HG02571 (cell line): ENCODE data around the gene EFCAB12.
"Not testable (repeated sequence)": the region's sequence is repeated elsewhere in the genome, so short reads cannot be mapped to it uniquely, and the experiment has no call there.

Source experiments
- ATAC-seq: cut with Tn5 transposase; IDR thresholded peaks from one replicate; pipeline ENCODE4 v1.9.1; 2021; ENCODE audit warnings: mild to moderate bottlenecking, moderate library complexity; ENCODE audit not compliant: unreplicated experiment

EFCAB12 gene

DNA sequence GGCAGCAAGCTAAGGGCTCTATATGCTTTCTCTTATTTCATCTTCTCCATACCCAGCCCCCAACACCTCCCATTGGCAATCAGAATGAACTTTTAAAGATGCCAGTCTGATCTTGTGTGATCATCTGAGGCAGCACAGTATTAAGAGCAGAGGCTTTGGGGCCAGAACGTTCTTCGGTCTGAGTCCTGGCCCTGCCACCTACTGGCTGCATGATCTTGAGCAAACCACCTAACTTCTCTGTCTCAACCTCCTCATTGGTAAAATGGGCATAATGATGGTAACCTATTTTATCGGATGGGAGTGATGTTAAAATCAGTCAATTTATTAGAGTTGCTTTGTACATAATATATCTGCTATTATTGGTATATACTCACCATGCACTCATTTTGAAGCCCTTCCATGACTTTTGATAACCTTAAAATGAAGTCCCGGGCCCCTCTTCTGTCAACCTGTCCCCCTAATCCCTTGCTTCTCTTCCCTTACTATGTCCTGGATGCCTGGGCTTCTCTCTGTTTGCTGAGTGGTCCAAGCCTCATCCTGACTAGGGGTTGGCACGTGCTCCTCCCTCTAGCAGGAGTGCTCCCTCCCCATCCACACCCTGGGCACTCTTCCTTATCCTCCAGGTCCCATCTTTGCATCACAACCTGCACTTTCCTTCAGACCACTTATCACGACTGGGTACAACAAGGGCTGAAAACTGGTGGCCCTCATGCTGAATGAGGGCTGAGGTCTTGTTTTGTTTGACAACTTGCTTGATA lies 6.3 kb downstream of the EFCAB12 start:
- ATAC-seq = no peak

DNA sequence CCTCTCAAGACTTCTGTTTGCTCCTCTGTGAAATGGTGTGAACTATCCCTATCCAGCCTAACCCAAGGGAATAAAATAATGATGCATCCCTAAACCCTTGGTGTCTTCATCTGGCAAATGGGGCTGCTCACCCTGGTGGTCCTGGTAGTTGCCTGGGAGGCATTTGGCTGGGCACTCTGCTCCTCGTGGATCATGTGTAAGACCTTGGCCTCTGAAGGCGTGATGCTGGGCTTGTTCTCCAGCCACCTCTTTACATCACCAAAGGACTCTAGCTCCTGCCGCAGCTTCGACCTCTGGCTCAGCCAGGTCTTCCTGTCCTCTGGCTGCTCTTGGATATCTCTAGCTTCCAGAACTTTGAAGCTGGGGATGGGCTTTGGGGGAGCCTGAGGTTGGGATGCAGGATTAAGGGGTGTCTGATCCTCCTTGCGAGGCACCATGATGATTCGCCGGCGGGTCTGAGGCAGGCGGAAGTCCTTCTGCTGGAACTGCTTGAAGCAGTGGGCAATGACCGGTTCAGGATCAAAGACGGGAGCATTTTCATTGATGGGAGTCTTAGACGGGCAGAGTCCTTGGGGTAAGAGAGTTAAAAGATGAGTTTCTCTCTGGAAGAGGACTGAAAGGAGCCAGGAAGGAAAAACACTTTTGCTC lies 7.1 kb downstream of the EFCAB12 start:
- ATAC-seq = no peak

DNA sequence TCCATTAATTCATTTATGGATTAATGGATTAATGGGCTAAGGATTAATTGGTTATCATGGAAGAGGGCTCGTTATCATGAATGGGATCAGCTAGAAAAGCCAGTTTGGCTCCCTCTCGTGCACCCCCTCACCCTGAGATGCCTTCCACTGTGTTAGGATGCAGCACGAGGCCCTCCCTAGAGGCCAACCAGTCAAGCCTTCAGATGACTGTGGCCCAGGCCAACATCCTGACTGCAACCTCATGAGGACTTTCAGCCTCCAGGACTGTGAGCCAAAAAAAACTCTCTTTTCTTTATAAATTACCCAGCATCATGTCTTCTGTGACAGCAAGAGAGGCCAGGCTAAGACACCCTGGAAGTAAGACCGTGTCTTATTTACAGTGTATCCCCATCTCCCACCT lies 9.0 kb downstream of the EFCAB12 start:
- no peak for ATAC-seq

DNA sequence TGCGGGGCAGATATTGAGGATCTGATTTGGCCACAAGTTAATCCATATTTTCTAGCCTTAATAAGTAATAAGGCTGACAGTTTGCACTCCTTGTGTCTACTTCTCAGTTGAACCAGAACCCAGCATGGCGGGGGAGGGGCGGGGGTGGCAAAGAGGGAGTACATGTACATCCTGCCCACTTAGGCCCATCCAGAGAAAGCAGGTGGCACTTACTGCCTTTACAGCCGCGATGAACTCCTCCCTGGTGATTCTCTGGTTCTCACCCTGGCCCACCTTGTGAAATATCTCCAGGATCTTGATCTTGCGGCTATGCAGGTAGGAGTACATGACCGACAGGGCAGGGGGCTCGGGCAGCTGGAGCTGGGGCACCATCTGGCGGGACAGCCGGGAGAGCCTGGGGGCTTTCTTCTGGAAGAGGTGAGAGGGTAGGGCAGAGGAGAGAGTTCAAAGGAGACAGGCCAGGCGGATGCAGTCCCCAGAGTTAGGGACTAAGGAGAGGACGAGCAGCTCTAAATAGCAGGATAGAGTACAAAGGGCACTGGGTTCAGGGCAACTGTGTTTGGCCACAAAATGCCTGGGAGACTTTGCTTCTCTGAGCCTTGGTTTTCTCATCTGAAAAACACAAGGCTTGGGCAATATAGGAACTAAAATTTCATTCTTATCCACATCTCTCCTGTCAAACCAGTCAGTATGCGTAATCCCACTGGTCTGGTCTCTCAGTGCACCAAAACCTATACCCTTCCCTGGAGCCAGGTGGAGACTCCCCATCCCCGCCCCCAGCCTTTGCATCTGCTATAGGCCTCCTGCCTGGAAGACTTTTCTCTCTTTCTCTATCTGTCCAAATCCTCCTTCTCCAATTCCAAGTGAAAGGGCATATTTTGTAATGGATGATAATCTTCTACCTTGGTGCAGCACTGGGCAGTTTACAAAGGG lies 10.1 kb downstream of the EFCAB12 start:
- ATAC-seq = no peak

DNA sequence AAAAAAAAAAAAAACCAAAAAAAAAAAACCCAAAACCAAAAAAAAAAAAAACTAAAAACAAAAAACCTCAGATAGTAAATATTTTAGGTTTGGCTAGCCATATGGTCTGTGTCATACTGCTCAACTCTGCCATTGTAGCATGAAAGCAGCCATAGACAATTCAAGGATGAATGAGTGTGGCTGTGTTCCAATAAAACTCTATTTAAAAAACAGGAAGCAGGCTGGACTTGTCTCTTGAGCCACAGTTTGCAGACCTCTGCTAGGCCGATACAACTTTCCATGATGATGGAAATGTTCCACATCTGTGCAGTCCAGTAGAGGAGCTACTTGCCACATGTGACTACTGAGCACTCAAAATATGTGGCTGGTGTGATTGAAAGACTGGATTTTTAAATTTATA lies 11.1 kb downstream of the EFCAB12 start:
- ATAC-seq = no peak

DNA sequence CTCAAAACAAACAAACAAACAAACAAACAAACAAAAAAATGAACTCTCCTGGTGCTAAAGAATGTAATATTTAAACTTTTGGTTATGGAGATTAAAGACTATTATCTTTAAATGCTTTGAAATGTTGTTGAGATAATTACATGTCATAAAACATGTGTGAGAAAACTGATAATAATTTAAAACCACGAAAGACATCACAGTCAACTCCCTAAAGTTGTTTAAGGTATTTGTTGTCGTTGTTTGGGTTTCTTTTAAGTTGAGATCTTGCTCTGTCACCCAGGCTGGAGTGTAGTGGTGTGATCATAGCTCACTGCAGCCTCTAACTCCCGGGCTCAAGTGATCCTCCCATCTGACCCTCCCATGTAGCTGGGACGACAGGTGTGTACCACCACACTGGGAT lies 12.0 kb downstream of the EFCAB12 start:
- ATAC-seq = no peak

DNA sequence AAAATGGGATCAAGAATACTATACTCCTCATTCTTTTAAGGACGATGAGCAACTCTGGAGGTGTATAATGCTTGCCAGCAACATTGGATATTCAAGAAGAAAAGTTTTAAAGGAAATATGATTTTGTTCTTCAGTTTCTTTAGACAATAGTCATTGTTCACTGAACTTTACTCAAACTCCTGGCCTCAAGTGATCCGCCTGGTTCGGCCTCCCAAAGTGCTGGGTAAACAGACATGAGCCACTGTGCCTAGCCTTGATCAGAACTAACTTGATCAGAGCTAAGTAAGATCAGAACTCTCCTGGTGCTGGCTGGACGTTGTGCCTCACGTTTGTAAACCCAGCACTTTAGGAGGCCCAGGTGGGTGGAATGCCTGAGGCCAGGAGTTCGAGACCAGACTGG lies 12.6 kb downstream of the EFCAB12 start:
- no peak for ATAC-seq

DNA sequence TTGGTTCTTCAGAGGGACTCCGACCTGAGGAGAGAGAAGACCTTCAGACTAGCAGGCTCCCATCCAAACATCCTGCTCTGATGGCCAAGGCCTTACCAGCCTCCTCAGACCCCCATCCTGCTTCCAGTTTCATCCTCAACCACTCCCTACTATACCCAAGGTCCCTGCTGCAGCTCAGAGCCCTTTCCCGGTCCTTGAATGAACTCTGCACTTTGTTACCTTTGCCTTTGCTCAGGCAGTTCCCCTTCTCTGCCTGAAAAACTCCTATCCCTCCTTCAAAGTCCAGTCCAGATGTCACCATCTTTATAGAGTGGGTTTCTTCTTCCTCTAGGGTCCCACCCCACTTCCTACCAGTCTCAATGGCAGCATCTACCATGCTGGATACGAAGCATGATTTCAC lies 13.1 kb downstream of the EFCAB12 start:
- no peak for ATAC-seq

DNA sequence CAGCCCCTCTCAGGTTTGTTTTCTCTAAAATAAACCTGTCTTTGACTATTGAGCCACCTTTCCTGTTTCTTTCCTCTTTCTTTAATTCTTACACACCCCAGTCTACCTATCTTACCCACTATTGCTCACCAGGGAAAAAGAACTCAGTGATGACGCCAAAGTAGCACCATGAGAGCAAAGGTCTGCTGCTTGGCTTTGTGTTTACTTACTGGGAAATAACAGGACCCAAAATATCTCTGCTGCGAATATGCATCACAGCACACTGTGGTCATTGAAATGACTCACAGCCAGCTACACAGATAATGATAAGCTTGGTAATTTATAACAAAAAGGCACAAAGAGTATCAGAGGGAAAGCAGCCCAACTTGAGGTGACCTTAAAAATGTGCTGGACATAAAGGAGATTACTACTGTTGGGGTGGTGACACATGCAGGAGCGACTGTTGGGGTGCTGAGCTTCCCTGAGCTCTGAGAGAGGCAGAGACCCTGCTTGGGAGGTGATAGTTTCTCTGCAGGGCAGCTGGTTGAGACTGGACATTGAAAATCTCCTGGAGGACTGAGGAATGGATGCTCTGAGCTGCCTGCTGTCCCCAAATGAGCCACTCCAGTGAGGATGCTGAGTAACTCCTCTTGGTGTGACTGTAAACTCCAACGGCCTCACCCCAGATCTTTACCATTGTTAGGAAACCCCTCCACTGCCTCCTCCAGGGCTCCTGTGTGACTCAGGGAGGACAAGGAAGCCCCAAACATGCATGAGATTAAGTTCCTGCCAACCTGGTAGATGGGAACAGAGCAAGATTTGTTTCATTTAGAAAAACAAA lies 14.5 kb downstream of the EFCAB12 start:
- ATAC-seq = peak; percentile 60

DNA sequence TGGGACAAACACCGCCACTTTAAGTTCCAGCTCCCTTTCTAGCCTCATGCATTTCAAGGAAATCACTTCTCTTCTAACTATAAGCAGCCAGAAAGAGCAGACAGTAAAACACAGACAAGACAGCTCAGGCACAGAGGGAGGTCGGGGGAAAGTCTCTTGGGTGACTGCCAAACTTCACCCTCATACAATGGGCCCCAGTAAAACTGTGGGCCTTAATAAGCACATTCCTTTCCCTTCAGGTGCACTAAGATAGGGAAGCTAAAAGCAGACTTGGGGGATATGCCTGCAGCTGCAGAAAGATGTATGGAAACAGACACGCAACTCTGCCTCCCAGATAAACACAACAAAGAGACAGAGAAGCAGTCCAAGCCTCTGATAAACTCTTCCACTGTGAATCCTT lies 15.2 kb downstream of the EFCAB12 start:
- ATAC-seq = not testable (repeated sequence)

DNA sequence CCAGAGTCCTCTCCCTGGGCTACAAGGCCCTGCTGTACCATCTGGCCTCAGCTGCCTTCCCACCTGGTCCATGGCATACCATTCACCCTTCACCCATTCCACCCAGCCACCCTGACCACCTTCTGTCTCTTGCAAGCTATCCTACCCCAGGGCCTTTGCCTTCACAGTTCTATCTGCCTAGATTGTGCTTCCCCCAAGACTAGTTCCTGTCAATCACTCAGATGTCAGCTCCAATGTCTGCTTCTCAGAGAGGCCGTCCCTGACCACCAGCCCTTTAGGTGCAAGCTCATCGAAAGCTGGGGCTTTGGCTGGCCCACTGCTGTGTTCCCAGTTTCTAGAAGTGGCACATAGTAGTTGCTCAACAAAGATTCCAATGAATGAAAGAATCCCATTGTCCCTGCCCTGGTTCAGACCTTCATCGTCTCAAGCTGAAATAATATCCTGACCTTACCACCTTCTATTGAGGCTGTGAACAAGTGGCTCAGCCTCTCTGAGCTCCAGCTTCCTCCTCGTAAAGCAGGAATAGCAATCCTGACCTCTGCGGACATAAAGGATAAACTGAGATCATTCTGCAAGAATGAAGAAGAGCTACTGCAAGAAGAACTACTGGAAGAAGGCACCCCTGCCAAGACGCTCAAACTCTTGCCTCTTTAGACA lies 15.8 kb downstream of the EFCAB12 start:
- ATAC-seq = no peak

DNA sequence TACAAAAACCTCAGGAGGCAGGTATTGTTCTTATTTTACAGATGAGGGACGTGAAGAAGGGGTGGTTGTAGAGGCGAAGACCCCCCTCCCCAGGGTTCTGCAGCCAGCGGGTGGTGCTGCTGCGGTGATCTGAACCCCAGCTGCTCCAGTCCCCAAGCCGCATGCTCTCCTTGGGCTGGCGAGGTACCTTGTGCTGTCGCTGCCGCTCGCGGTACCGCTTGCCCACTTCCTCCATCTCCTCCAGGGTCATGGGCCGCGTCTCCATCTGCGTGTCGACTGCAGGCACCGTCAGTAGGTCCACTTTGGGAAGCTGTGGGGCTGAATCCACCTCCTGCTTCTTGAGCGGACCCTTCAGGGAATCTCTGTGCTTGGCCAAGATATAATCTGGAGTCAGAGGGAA lies 17.5 kb downstream of the EFCAB12 start:
- no peak for ATAC-seq

DNA sequence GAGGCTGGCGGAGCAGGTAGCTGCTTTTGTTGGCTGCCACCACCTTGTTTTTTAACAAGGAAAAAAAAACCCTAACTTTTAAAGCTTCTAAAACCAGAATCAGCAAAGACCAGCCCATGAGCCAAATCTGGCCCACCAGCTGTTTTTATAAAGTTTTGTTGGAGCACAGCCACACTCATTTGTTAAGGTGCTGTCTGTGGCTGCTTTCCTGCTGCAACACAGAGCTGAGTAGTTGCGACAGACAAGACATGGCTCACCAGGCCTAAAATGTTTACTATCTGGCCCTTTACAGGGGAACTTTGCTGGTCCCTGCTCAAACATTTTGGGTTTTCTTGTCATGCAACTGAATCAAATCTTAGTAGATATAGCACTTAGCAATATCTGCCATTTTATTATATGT lies 18.9 kb downstream of the EFCAB12 start:
- ATAC-seq = no peak

DNA sequence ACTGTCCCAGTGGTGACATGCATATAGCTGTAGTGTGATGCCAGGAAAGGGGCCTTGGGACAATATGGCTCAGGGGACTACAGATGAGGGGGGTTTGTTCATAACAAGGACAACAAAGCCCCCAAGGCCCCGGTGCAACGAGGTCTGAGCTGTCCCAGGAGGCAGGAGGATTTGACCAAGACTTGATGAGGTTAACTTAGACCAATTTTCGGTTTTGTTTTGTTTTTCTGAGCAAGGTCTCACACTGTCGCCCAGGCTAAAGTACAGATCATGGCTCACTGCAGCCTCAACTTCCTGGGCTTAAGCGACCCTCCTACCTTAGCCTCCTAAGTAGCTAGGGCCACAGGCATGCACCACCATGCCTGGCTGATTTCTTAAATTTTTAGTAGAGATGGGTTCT lies 23.8 kb downstream of the EFCAB12 start:
- ATAC-seq = no peak

DNA sequence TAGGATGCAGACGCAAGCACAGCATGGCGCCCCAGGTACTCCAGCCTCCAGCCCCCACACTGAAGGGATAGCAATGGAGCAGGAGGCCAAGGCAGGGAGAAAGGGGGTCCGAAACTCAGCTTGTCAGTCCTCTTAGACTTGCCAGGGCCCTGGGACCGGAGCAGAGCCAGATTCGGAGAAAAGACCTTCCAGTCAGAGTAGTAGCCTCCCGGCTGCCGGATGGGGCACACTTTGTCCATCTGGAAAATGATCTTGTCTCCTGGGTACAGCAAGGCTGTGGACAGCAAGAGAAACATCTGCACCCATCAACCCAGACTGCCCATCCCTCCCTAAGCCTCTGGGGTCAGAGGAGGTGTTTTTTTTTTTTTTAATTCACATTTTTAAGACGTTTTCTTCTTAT lies 24.3 kb downstream of the EFCAB12 start:
- ATAC-seq = no peak

DNA sequence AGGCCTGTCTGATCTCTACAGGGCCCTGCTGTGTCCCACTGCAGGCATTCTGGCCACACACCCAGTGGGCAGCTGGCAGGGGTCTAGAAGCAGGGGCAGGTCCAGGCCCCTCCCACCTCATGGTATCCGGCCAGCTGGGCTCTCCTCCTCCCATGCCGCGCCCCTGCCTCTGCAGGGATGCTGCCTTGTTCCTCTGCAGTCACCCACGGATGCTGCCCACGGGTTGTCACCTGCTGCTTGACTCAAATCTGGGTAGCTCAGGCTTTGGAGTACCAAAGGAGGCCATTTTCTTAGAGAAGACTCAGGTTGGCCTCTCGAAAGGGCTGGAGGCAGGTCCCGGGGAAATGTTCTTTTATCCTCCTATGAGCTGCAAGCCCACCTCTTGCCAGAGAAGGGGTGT lies 25.0 kb downstream of the EFCAB12 start:
- ATAC-seq = no peak

DNA sequence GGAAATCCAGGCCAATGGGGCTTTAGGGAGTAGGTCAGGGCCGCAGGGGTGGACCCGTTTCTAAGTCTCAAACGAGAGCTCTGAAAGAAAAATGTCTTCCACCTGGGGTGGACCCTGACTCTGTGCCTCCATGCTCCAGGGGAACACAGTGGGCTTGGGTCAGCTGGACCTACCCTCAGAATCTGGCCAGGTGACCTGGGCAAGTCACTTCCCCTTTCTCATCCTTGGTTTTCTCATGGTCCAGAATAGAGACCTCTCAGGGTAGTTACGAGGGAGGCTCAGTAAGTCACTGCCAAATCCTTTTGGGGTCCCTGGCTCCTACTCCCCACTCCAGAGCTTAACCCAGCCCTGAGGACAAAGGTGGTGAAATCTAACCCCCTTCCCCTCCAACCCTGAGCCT lies 25.8 kb downstream of the EFCAB12 start:
- ATAC-seq = no peak

DNA sequence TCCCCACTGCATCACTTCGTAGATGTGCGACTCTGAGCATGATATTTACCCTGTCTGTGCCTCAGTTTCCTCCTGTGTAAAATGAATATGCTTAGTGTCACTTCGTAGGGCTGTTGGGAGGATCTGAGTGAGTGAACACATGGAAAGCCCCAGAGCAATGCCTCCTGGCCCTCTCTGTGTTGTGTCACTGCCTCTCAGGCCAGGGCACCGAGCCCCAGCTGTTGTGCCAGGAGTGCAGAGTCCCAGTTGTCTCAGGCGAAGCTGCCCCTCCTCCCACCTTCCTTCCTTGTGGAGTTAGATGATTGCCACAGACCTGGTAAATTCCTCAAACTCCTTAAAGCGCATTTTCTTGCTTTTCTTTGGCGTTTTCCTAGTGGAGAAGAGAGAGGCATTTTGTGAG lies 26.2 kb downstream of the EFCAB12 start:
- no peak for ATAC-seq

DNA sequence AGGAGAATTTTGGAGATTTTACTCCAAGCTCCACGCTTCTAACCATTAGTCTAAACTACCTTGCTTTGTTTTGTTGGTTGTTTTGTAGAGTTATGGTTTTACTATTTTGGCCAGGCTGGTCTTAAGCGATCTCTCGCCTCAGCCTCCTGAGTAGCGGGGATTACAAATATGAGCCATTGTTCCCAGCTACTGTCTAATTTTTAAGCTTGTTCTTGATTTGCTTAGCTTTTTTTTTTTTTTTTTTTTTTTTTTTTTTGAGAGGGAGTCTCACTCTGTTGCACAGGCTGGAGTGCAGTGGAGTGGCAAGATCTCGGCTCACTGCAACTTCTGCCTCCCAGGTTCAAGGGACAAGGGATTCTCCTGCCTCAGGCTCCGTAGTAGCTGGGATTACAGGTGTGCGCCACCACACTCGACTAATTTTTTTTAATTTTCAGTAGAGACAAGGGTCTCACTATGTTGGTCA lies 28.5 kb downstream of the EFCAB12 start:
- ATAC-seq = no peak
